GM19239 (cell line): Measurements from ENCODE around the gene MYH9.
A peak's percentile ranks its signal among the peaks of the same experiment; 100 is the strongest.
"Not testable (repeated sequence)": the region's sequence is repeated elsewhere in the genome, so short reads cannot be mapped to it uniquely, and the experiment has no call there.

Experiments used
- DNase-seq: peaks from one replicate; pipeline ENCODE4 v3.0.0; 2011; ENCODE audit warnings: low spot score; ENCODE audit not compliant: insufficient read length
- FAIRE-seq: peaks from 2 replicates; lab custom pipeline; 2011; peaks lifted over from hg19 to GRCh38; lab: Jason Lieb, UNC

The MYH9 gene

DNA sequence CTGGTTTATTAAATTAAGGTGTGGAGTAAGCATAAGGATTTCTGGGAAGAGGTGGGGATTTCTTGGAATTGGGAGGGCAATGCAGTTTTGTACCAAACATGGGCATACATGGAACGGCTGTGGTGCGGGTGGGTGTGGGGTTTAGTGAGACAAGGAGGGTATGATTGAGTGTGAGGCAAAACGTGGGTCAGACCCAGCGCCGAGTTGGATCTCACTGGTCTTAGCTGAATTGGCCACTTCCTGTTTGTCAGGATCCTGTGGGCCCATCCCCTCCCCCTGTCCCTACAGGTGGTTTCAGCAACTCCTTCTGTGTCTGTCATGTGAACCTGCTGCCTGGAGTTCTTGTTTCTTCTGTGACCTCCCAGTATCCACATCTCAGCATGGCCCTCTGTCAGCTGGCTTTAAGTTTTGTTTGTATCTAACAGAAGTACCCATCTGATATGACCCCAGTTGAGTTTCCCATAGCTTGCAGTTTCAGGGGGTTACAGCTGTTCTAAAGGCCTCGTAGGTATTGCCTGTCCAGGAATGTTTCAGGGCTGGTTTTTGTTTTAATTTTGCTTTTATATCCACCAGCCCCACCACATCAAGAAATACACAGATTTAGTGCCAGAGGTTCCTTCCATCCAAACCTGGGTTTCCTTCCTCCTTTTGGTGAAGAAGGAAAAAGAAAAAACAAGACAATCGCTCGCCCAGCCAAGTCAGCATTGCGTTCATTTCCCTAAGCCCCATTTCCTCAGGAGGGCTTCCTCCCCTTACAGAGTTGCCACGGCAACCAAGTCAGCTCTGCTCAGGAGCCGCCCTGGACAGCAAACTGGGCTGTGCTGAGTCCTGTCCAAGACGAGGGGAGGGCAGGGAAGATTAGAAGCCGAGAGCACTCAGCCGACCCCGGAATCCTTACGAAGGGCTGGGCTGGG is 128.8 kb downstream of the MYH9 start:
- FAIRE-seq (peak; percentile 87), DNase-seq (peak; percentile 30)

DNA sequence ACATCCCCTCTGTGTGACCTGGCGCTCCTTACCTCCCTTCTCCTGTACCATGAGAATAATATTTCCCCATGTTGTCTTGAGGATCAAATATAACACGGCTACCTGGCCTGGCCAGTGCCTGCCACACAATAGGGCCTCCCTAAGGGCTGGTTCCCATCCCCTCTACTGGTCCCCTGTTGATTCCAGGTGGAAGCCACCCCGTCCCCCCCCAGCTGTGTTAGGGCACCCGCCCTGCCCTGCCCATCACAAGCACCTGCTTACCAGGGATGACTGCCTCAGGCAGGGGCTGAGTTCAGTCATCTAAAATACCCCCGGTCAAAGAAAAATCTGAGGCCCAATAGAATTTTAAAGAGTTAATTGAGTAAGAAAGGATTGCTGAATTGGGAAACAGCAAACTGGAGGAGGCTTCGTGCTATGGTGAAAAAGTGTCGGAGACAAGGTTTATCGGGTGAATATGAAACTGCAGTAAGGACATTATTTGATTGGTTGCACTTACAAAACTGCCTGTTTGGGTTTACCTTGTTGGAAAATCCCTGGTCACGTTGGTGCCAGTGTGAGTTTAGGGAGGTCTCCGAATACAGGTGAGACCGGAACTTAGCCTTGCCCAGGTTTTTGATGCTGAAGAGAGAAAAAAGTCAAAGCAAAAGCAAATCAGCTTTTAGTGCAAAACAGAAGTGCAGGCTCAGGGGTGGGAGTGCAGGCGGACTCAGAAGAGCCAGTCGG is 129.7 kb downstream of the MYH9 start:
- no peak for DNase-seq
- FAIRE-seq = peak; percentile 45

DNA sequence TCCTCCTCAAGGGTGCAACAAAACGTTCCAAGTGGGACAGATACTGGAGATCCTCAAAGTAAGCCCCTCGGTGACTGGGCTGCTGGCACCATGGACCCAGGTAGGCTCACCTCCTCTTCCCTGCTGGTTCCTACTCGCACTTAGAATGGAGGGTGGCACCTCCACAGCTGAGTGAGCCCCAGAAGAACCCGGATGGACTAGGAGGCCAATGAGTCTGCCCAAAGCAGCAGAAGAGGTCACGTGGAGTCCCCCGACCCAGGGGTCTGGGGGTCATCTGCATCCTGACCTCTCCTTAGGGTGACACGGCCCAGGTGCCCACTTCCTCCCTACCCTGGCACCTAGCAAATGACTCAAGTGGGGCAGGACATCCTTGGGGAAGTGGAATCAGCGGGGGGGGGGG is 130.5 kb downstream of the MYH9 start:
- DNase-seq (no peak), FAIRE-seq (no peak)

DNA sequence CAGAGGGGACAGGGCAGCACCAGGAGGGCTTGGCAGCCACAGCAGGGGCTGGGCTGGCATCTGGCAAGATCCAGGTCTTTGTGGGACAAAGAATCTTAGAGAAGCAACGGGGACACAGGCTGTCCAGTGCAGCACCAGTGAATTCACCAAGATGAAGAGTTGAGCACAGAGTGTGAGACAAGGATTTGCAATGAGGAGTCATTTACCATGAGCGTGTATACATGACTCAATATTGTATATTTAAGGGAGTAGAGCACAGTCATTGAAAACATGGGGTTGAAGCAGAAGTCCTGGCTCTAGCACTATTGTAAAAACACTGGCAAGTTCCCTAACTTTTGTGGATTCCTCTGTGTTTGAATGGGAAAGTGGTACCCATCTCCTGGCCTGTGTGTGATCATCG is 131.3 kb downstream of the MYH9 start:
- FAIRE-seq (peak; percentile 49), DNase-seq (no peak)

DNA sequence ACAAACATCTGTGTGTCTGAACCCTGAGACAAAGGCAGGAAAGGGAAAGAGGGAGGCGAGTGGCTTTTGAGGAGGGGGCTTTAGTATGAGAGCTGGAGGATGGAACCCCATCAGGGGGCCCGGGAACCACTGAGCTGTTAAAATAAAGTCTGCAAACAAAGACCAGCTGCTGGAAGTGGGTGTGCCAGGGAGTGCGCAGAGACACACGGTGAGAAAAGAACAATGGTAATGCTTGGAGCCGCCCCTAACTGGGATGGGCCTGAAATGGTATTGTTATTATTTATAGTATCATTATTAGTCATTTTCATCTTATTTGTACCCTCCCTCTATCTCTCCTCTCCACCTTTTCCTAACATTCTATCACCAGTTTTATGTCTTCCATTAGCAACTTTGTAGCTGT is 132.2 kb downstream of the MYH9 start:
- not testable (repeated sequence) for FAIRE-seq

DNA sequence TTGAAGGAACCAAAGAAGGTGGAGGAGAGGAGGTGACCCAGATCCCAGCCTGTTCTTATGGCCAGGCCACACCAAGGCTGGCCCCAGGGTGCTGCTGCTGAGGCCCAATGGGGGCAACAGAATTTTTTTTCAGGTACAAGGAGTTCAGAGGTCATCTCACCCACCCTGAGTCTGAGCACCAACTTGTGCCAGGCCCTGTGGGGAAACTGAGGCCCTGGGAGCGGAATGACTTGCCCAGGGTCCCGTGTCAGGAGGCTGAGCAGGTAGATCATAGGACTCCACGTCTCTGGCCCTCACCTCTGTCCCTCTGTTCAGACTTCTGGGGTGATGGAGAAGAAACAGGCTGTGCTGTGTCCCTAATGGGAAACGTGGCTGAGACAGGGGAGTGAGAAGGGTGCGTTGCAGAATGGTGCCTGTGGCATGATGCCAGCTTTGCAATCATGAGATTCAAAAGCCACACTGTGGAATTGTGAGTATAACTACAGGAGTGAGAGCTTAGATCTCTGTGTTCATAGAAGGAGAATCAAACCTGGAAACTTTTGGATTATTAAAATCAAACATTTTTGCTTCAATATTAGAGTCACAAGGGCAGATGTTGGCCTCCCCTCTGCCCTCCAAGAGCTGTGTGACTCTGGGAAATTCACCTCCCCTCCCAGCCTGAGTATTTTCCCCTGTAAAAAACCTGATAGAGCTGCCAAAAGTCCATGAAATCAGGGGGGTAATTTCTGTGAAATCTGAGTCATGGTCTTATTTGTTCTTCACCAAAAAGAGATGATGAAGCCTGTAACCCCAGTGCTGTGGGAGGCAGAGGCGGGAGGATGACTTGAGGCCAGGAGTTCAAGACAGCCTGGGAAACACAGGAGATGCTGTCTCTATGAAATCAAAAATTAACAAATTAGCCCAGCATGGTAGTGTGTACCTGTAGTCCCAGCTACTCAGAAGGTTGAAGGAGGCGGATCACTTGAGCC is 134.0 kb downstream of the MYH9 start:
- DNase-seq (no peak), FAIRE-seq (peak; percentile 88)

More for the DNA sequence above, 132.2 kb downstream of the MYH9 start:
- DNase-seq = not testable (repeated sequence)

DNA sequence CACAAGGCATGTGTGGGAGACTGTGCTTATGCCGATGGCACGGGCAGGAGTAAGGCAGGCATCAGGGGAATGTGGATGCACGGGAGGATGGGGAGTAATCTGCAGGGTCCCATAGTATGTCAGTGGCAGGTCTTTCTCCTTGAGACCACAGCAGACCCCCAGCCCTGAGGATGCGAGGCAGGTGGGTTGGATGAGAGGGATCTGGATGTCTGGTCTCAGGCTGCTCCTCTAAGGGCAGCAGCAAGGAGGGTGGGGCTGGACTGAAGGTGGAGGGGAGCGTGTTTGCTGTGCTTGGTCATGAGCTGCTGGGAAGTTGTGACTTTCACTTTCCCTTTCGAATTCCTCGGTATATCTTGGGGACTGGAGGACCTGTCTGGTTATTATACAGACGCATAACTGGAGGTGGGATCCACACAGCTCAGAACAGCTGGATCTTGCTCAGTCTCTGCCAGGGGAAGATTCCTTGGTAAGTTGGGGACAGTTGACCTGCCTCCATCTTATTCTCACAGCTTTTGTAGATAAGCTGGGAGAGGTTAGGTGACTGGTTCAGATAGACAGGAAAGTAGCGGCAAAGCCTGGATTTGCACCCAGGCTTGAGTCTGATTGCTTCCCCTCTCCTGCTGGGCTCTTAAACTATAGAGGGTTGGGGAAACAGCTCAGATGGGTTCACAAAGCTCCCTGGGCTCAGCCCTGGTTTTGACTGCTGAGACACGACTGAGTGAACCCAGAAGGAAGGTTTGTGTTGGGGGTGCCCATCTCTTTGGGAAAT is 134.8 kb downstream of the MYH9 start, which contains the start of gene APOL1:
Gene APOL1 (plus strand): TSS at position 380 of the 769 bp plus-strand sequence. CDS start 1,823 bp downstream, outside the sequence.
- DNase-seq (peak; percentile 44), FAIRE-seq (peak; percentile 100)

DNA sequence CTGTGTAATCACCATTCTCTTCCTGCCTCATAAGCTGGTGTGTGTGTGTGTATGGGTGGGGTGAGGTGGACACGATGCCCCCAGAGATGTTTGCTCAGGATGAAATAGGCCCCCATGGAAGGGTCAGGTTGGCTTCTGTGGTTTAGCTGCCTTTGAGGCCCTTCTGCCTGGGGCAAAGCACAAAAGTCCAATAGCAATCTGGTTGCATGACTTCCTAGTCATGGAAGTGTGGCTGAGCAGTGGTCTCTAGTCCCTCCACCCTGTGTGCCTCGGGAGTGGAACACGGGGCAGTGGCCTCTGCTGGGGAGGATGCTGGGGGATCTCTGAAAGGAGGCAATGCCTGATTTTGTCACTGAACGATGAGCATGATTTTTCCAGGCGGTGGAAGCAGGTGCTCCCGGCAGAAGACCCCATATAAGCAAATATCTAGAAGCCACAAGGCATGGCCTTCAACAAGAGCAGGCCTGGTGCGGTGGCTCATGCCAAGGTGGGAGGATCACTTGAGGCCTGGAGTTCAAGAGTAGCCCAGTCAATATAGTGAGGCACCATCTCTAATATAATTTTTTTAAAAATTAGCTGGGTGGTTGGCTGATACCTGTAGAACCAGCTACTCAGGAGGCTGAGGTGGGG is 135.7 kb downstream of the MYH9 start:
- peak; percentile 57 for FAIRE-seq

DNA sequence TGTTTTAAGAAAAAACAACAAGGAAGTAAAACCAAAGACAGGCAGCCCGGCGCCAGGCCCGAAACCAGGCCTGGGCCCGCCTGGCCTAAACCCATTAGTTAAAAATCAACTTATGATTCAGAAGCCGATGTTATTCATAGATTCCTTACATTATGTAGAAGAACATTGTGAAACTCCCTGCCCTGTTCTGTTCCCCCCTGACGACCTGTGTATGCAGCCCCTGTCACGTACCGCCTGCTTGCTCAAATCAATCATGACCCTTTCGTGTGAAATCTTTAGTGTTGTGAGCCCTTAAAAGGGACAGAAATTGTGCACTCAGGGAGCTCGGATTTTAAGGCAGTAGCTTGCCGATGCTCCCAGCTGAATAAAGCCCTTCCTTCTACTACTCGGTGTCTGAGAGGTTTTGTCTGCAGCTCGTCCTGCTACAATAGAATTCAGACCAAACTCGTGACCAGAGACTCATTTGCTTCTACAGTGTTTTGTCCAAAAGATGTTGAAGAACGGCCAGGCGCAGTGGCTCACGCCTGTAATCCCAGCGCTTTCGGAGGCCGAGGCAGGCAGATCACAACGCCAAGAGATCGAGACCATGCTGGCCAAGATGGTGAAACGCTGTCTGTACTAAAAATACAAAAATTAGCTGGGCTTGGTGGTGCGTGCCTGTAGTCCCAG is 137.3 kb downstream of the MYH9 start:
- FAIRE-seq, DNase-seq: not testable (repeated sequence)

More for the DNA sequence above, 135.7 kb downstream of the MYH9 start:
- not testable (repeated sequence) for DNase-seq

DNA sequence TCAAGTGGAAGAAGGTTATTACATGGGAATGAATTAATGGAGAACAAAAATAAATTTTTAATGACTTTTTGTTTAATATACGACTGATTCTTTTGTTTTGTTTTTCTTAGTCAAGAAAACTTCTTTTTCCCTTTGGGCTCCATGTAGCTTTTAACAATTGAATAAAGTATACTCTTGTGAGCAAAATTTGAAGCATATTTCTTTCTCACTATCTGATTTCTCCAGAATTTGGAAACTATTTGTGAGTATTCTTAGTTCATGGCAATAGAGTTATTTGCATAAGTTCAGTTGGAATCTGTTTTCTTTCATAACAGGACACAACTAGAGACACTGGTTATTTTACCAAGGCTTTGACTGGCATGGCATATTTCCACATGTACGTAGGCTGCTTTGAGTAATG is 138.6 kb downstream of the MYH9 start:
- FAIRE-seq = no peak

DNA sequence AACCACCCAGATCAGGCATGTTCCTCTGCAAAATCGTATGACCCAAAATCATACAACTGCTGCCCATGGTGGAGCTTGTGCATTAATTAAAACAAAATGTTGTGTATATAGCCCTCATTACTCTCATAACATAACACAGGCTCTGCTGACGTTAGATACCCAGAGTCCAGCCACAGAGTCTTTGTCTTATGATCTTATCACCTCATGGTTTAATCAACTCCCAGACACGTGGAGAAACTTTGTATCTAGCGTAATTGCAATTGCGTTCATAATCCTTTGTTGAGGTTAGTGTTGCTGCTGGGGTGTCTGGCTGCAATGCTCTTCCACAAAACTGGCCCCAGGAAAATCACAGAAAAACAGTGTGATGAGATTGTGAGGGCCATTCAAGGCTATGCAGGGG is 139.8 kb downstream of the MYH9 start:
- FAIRE-seq = no peak
- DNase-seq = no peak

More for the DNA sequence above, 138.6 kb downstream of the MYH9 start:
- no peak for DNase-seq

DNA sequence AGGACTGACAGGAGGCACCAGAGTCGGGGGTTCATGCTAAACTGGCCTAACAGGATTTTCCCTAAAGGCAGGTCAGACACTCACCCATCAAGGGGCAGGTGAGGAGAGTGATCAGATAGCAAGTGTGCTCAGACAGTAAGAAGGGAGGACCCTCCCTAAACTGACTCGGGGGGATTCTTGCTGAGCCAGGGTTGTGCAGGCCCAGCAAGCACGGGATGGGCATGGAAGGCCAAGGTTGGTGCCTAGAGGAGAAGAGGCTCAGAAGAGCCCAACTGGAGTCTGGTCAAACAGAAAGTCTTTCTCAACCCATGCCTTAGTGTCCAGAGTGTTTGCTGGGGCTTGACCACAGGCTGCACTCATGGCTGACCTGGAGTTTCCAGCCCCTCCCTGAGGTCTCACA is 141.0 kb downstream of the MYH9 start:
- no peak for DNase-seq
- FAIRE-seq = no peak

DNA sequence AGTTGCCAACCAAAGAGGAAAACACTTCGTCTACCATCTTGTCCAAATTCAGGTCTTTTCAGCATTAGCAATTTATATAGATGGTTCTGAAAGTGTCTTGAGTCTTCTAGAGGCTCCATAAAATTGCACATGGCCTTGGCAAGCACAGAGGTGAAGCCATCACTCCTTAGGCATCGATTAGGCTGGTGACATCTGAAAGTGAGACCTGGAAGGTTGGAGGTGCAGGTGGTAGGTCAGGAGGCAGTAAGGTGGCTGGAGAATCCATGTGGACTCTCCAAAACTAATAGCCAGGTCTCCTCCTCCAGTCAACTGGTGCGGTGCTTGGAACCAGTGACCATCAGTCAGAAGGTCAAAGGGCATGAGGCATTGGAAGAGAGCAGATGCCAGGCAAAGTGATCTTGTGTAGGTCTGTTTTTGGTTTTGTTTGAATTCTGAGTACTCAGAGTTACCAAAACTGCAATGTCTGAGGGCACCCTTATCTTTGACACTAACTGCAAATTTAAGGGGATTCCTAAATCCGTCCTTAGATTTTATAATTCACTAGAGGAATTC is 141.9 kb downstream of the MYH9 start:
- DNase-seq (no peak), FAIRE-seq (no peak)

DNA sequence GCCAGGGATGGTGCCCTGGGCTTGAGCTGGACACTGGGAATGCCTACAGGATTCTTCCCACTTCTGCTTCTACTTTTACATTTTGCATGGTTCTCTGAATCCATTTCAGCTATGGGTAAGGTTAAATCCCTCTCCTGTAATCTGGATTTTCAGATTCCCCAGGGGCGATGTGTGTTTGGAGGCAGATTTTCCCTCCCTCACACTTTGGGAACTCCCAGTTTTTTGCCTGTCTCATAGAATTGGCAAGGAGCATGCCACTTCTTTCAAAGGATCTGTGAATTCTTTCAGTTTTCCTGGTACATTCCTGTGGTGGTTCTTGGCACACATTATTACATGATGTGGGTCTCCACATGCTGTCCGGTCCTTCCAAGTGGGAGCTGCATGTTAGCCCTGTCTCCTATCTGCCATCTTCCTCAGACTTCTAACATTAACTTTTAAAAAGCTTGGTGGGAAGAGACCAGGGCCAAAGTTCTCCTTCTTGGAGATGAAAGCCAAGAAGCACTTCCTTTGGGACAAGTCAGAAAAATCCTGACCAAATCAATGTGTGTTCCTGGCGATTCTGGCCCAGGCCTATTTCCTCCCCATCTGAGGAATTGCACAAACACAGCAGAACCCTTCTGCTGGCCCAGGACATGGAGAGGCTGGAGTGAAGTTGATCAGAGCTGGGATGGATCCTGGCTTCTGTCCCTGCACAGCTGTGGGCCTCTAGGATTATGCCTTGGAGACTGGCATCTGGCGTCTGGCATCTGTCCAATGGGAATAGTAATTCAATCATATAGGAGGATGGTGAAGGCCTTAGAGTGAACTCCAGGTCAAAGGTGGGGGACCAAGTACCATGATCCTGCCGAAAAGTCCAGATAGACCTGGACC is 143.0 kb downstream of the MYH9 start:
- DNase-seq (no peak), FAIRE-seq (no peak)

DNA sequence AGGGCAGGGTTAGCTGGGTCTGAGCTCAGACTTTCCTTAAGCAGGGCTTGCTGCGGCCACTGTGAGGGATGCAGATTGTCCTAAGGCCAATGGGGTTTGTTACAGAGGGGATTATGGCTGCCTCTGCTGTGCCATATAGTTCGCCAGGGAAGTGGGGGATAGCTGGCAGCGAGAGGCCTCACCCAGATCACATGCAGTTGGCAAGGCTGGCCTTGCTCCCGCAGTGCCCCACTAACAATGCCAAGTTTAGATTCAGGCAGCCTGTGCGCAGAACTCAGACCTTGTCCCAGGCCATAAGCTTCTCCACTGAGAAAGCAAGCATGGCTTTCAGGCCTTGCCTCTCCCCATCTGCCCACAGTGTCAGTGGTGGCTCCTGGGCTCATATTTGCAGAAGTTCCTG is 143.8 kb downstream of the MYH9 start:
- FAIRE-seq = no peak
- DNase-seq = no peak

DNA sequence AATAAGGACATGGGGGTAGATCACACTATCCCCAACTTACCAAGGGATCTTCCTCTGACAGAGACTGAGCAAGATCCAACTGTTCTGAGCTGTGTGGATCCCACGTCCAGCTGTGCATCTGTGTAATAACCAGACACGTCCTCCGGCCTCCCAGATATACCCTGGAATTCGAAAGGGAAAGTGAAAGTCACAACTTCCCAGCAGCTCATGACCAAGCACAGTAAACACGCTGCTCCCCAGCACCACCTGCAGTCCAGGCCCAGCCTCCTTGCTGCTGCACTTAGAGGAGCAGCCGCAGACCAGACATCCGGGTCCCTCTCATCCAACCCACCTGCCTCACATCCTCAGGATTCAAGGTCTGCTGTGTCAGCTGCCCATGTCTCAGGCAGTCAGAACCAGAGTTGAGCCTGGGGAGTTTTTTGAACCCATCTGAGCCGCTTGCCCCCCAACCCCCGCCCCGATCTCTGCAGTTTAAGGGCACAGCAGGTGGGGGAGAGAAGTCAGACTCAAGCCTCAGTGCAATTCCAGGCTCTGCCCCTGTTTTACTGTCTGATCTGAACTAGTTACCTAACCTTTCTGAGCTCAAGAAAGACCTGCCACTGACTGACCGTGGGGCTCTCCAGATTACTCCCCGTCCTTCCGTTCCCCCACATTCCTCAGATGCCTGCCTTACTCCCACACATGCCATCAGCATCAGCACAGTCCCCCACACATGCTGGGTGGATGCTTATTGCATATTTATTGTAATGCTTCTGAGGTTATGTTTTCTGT is 148.2 kb downstream of the MYH9 start, which contains the start of gene APOL2:
Gene APOL2 (minus strand): TSS at position 127 of the 771 bp plus-strand sequence. CDS start 6,365 bp downstream, outside the sequence.
- FAIRE-seq (peak; percentile 100), DNase-seq (peak; percentile 69)
